ENCODE results near the gene UTS2R. TPM values are rescaled to one million over a fixed set of nuclear protein-coding genes. Genes with fewer than 3 reads are reported as not detected.
"Not testable (repeated sequence)": the region's sequence is repeated elsewhere in the genome, so short reads cannot be mapped to it uniquely, and the experiment has no call there.

Gene UTS2R
- total RNA-seq, 2 experiments from 2014 or later, result not detected

GRCh38 chr17:82346342-82347300, 24.9 kb upstream of the UTS2R start:
- H3K36me3 ChIP-seq (ENCODE audit: insufficient read depth, low read length), result no peaks in the 10 kb centered on the region
- no peaks in the 10 kb centered on the region for H3K36me3 Mint-ChIP-seq (ENCODE audit: low read depth)
- TF ChIP-seq CTCF (IDR thresholded peaks at IDR 0.05), result no peak
- H3K4me3 Mint-ChIP-seq, result no peak overlapping the region
- ChIA-PET CTCF (interaction anchor here (1.2 to 1.3 kb wide), 2 partner anchors 46 to 78 kb away, joined by 3 to 4 read pairs; no protein-coding TSS in a partner anchor), POLR2A (interaction anchor here (0.6 kb wide), 1 partner anchor 21 kb away, joined by 4 read pairs; no protein-coding TSS in a partner anchor)
- H3K4me3 ChIP-seq (ENCODE audit: low read length), result no peak overlapping the region
- H3K27ac ChIP-seq (ENCODE audit: low read depth in 1 of 2, low read length in 2 of 2), result no peak overlapping the region
- no peak overlapping the region for H3K27ac Mint-ChIP-seq
- no peaks in the 10 kb centered on the region for H3K9me3 Mint-ChIP-seq
- ATAC-seq (ENCODE audit: poor library complexity) (peak; percentile 44), DNase-seq (peak in 1 of 14 experiments; percentile 27)
- intact Hi-C loops (cut with DNase I, micrococcal nuclease), result no loop called here
- H3K27me3 ChIP-seq (ENCODE audit: control insufficient read depth in 1 of 2, insufficient read depth in 2 of 2, low read length in 2 of 2), result peaks cover 0 to 4% of the 10 kb centered on the region in 2 experiments
- H3K4me1 ChIP-seq (ENCODE audit: insufficient read depth, low read length), result peaks cover 11% of the 10 kb centered on the region
- no peaks in the 10 kb centered on the region for H3K9me3 ChIP-seq (ENCODE audit: control insufficient read depth in 1 of 2, insufficient read depth in 1 of 2, low read length in 2 of 2)
- peaks cover 6% of the 10 kb centered on the region for H3K4me1 Mint-ChIP-seq (ENCODE audit: low read depth)
- peaks cover 7% of the 10 kb centered on the region for H3K27me3 Mint-ChIP-seq

- intact Hi-C loops (cut with DNase I, micrococcal nuclease); H3K9me3 Mint-ChIP-seq; H3K4me1 Mint-ChIP-seq (ENCODE audit: low read depth); DNase-seq; H3K27me3 ChIP-seq (ENCODE audit: control insufficient read depth in 1 of 2, insufficient read depth in 2 of 2, low read length in 2 of 2); ATAC-seq (ENCODE audit: poor library complexity); H3K36me3 ChIP-seq (ENCODE audit: insufficient read depth, low read length); H3K27ac Mint-ChIP-seq; H3K36me3 Mint-ChIP-seq (ENCODE audit: low read depth); H3K4me3 Mint-ChIP-seq; POLR2A ChIA-PET; H3K9me3 ChIP-seq (ENCODE audit: control insufficient read depth in 1 of 2, insufficient read depth in 1 of 2, low read length in 2 of 2); CTCF ChIA-PET; H3K27ac ChIP-seq (ENCODE audit: low read depth in 1 of 2, low read length in 2 of 2); H3K4me3 ChIP-seq (ENCODE audit: low read length): not testable (repeated sequence)
- H3K4me1 ChIP-seq (ENCODE audit: insufficient read depth, low read length), result peaks cover 19% of the 10 kb centered on the region
- H3K27me3 Mint-ChIP-seq, result peaks cover 11% of the 10 kb centered on the region
Measured at GRCh38 chr17:82347994-82348393, 23.6 kb upstream of the UTS2R start.

GRCh38 chr17:82348434-82348833, 23.1 kb upstream of the UTS2R start:
- ChIA-PET POLR2A (no interaction called here), CTCF (no interaction called here)
- peaks cover 6% of the 10 kb centered on the region for H3K4me1 Mint-ChIP-seq (ENCODE audit: low read depth)
- H3K36me3 Mint-ChIP-seq (ENCODE audit: low read depth), result no peaks in the 10 kb centered on the region
- H3K4me3 Mint-ChIP-seq, result no peak overlapping the region
- H3K27me3 Mint-ChIP-seq, result peaks cover 11% of the 10 kb centered on the region
- intact Hi-C loops (cut with DNase I, micrococcal nuclease), result no loop called here
- Histone ChIP-seq H3K4me3 (ENCODE audit: low read length) (no peak overlapping the region), H3K9me3 (ENCODE audit: control insufficient read depth in 1 of 2, insufficient read depth in 1 of 2, low read length in 2 of 2) (no peaks in the 10 kb centered on the region), H3K36me3 (ENCODE audit: insufficient read depth, low read length) (no peaks in the 10 kb centered on the region), H3K27me3 (ENCODE audit: control insufficient read depth in 1 of 2, insufficient read depth in 2 of 2, low read length in 2 of 2) (peaks cover 0 to 4% of the 10 kb centered on the region in 2 experiments), H3K27ac (ENCODE audit: low read depth in 1 of 2, low read length in 2 of 2) (no peak overlapping the region), H3K4me1 (ENCODE audit: insufficient read depth, low read length) (peaks cover 19% of the 10 kb centered on the region)
- ATAC-seq (ENCODE audit: poor library complexity), result no peak
- no peak overlapping the region for H3K27ac Mint-ChIP-seq
- TF ChIP-seq CTCF (IDR thresholded peaks at IDR 0.05), result no peak
- no peak for DNase-seq
- no peaks in the 10 kb centered on the region for H3K9me3 Mint-ChIP-seq

All from CD4-positive, alpha-beta T cell (primary cell).